HG03378 (cell line): ENCODE measurements around the gene IL19.

Source experiments
- ATAC-seq: cut with Tn5 transposase; IDR thresholded peaks from one replicate; pipeline ENCODE4 v1.9.1; 2021; ENCODE audit warnings: mild to moderate bottlenecking, moderate library complexity; ENCODE audit not compliant: unreplicated experiment

IL19 gene

GRCh38 chr1:206797534-206798383 is 27.2 kb downstream of the IL19 start:
- no peak for ATAC-seq

GRCh38 chr1:206798384-206798996 is 27.9 kb downstream of the IL19 start:
- no peak for ATAC-seq

- no peak for ATAC-seq
Observed at GRCh38 chr1:206799311-206799710, 28.7 kb downstream of the IL19 start.

DNA sequence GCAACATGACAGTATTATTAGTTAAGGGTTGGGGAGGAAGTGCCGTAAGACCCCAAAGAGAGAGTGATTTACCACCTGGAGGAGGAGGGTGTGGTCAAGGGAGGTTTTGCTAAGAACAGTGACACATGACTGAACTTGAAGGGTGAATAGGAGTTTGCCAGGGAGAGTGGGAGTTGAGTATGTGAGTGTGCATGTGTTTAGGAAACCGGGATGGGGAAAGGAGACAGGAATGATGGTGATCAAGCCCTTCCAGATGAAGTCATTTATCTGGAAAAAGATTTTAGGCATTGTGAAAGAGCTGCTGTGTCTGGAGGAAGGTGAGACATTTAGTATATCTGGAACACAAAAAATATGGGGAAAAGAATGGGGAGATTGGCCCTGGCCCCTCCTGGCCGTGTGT is 29.8 kb downstream of the IL19 start:
- no peak for ATAC-seq

GRCh38 chr1:206800891-206801290 is 30.3 kb downstream of the IL19 start:
- ATAC-seq = no peak

DNA sequence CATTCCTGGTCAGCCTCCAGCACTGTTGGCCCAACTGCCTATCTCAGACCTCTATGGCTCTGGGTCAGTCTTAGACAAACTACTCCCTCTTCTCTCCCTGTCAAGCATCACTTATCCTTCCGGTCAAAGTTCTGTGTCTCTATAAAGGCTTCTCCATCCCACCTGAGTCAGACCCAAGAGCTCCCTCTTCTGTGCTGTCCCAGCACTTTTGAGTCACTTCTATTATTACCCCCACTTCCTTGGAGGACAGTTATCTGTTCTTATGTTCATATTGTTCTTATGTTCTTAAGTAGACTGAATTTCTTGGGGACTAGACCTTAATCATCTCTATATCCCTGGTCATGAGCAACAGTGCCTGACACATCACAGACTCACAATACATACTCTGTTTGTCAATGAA is 30.9 kb downstream of the IL19 start:
- ATAC-seq = no peak

DNA sequence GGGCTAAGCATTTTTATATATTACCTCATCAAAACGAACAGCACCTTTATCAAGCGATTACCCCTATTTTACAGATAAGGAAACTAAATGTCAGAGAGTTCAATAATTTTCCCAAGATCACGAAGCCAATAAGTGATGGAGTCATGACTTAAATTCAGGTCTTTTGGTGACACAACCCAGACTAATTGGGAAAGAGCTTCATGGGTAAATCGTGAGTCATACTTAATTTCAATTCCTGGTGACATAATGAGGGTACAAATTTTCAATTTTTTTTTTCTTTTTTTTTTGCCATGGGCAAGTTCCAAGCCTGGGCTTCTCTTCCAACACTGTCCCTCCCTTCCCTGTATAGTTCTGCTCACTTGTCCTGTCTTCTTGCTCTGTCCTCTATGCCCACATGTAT is 31.8 kb downstream of the IL19 start:
- ATAC-seq = no peak

- ATAC-seq = peak; percentile 97
Observed at GRCh38 chr1:206803221-206803730, 32.7 kb downstream of the IL19 start.

DNA sequence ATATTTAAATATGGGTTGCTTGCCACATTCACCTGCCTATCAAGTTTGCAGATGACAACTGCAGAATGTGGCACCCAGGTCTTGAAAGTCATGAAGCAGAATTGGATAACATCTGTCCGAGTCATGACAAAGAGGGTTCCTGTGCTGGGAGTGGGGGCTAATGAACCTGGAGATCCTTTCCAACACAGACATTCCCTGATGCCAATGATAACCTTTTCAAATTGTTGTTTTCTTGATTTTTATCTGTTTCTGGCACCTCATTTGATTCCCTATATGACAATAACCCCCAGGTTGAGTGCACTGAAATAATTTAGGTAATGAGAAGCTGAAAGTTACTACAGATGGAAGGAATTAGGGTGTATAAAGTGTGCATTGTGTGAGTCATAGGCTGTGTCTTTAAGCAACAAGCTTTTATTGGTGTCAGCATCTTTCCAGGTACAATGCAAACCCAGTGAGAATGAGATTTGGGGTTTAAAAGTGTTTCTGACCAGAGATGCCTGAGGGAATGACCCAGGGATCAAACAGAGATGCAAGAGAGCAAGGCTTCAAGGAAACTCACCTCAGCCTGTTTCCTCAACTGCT is 33.7 kb downstream of the IL19 start:
- ATAC-seq = no peak

DNA sequence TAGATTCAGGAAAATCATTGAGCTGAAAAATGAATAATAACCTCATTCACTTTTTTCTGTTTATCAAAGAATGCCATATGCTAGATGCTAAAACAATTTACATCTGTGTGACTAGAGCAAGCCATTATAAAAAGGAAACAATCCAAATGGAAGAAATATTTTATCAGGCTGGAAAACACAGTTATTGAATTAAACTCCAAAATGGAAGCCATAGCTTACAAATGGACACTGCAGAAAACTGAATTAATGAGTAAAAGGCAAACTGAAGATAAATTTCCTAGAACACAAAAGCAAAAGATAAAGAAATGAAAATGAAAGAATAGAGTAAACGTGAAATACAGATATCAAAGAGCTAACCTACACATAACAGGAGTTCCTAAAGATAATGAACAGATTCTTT is 34.8 kb downstream of the IL19 start:
- ATAC-seq = no peak

DNA sequence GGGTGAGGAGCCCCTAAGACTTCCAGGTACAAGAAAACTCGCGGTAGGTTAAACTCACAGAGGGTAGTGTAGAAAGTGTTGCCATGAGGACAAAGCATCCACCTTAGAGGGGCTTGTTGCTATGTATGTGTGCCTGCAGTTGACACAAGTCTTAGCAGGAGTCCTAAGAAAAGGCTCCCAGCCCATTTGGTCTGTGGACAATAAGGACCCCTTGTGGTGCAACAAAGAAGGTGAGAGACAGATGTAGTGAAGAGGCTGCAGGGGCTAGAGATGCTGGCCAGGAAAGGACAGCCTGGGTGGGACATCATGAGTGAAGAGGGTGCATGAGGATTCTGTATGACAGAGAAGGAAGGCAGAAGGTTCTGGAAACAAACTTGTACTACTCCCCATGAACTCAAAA is 38.0 kb downstream of the IL19 start:
- ATAC-seq = peak; percentile 60

GRCh38 chr1:206809504-206810084 is 39.0 kb downstream of the IL19 start:
- no peak for ATAC-seq

DNA sequence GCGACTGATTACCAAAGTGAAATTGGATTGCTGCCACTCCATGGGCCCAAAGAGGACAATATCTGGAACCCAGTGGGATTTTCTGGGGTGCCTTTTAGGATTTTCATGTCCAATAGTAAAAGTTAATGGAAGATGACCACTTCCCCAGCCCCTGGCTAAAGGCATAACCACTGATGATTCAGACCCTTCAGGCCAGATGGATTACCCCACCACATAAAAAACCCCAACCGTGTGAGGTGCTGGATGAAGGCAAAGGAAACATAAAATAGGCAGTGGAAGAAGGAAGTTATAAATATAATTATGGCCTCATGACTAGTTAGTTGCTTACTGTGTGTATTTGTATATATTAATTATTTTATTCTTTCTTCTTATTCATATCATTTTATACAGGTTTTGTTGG is 41.9 kb downstream of the IL19 start:
- ATAC-seq = no peak

- no peak for ATAC-seq
Observed at GRCh38 chr1:206814716-206815341, 44.3 kb downstream of the IL19 start.

DNA sequence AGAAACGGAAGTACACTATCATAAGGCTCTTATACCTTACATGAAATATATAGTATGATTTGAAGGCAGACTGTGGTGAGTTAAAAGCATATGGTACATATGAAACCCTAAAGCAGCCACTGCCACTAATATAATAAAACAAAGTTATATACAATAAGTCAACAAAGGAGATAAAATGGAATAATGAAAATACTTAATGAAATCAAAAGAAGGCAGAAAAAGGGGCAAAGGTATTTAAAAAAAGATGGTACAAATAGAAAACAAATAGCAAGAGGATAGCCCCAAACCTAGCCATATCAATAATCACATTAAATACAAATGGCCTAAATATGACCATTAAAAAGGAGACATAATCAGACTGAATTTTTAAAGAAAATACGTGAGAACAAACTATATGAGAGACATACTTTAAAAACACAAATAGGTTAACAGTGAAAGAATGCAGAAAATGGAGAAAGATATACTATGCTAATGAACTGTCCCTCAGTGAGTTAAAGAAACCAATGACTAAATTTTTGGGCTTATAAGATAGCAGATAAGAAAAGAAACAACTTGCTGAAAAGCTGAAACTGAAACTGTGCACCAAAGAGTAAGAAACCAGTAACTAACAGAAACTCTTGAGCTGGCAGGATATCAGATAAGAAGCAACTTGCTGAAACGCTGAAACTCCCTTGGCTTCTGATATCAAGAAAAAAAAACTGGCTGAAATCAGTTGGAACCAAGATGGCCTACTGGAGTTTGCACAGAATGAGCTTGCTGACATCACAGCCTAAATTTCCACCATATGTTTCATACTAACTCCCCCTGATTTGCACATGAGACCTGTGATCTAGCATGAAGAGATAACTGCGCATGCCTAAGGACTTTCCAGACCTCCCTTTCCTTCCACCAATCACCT is 46.1 kb downstream of the IL19 start:
- ATAC-seq = peak; percentile 72

GRCh38 chr1:206821493-206821892 is 50.9 kb downstream of the IL19 start:
- no peak for ATAC-seq

- ATAC-seq = no peak
Observed at GRCh38 chr1:206823727-206824126, 53.2 kb downstream of the IL19 start.

GRCh38 chr1:206824331-206824730 is 53.8 kb downstream of the IL19 start:
- ATAC-seq = no peak

DNA sequence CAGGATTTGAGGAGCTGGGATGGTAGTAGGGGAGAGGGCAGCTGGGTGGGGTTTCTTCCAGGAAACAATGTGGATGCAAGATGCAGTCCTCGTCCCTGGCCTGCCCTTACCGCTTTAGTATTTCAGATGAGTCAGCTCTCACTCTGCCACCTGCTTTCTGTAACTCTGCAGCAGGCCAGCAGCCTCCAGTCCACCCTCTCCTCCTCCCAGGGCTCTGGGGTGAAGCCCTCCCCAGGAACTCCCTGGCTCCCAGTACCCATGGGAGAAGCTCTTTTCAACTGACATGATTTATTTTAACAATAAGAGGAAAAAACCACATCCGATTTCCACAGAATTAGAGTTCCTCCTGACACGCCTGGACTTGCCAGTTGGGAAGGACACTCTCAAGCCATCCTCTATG is 55.8 kb downstream of the IL19 start:
- no peak for ATAC-seq

- no peak for ATAC-seq
Observed at GRCh38 chr1:206828061-206828460, 57.5 kb downstream of the IL19 start.
